Stimulated activated CD4-positive, alpha-beta T cell treated with anti-CD3 and anti-CD28 coated beads, Interleukin-1b, Interleukin-23, amount 100 ng/mL, for 1 hour (primary cell): Measurements from ENCODE around the gene FANCC.
A peak's percentile ranks its signal among the peaks of the same experiment; 100 is the strongest.

Experiments
- DNase-seq, 2 donors: peaks; one replicate each; pipeline ENCODE4 v3.0.0-alpha.2; 2020; ENCODE audit warnings: low read depth in 2 of 2

FANCC gene

DNA sequence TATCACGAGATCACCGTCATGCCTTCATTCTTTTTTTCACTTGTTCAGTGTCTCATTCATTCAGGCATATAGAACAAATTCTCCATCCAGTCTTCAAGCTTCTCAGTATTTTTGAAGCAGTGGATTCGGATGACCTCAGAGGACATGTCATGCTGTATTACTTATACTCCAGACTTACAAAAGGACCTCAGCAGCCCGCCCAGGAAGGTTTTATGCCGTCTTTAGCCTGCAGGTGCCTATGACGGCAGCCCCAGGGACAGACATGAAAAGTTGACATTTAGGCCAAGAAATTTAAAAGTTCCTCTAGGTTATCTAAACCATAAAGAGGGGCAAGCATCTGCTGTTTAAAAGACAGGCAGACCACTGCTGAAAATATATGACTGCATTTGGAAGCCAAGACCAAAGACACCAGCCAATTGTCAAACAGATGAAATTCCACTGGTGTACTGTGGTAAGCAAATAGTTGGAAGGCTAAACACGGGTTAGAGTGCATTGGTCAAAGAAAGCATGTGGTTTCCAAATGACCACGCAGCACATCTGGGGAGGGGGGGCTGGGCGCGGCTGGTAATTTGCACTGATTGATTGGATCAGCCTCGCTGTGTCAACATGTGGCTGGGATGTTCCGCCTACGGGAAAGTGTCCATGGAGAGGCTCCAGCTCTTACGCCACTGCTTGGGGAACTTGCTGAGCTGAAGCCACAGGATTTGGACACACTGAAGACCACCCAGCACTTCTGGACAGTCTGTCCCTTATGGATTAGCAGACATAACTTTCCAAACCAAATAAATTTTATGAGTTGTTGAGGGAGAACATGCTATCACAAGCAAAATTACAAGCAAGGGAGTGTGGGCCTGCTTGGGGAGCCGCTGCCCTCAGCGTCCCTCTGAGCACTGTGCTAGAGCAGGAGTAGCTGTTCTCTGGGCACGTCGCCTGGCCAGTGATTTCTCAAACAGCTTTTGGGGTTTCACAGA lies 173.6 kb downstream of the FANCC start:
- DNase-seq: no peak

DNA sequence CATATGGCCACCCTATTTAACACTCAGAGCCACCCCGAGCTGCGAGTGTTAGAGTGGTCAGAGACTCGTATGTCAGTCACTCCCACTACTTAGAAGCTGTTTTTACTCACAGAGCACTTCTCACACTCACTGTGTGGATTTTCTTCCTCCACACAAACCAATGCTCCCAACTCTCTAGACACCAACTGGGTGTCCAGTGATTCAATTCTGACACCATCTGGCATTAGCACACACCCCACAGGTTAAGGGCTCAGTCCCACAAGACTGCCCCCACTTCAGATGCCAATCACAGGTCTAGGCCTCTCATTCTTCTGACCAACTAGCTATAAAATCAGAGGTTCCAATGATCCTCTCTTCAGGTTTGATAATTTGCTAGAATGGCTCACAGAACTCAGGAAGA lies 174.8 kb downstream of the FANCC start:
- DNase-seq: no peak

DNA sequence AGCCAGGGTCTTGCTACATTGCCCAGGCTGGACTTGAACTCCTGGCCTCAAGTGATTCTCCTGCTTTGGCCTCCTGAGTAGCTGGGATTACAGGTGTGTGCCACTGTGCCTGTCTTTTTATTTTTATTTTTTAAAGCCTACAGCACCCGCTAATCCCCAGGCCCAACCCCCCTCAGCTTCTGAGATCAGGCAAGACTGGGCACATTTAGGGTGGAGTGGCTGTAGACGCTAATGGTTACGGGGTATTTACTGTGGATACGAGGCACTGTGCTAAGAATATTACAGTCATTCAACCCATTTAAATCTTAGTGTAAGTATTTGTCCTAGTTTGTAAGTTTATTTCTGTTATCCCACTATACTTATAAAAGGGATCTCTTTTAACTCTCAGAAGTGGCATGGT lies 175.2 kb downstream of the FANCC start:
- no peak for DNase-seq

DNA sequence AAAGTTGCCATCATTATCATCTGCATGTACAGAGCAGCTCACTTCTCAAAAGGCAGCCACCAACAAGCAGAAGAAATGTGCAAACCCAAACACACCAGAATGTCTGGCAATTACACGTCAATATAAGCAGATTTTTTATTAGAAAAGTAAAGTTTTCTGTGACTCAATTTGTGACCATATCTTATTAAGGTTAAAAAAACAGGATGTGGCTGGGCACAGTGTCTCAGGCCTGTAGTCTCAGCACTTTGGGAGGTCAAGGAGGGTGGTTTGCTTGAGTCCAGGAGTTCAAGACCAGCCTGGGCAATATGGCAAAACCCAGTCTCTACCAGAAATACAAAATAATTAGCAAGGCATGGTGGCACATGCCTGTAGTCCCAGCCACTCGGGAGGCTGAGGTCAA lies 176.7 kb downstream of the FANCC start:
- no peak for DNase-seq

GRCh38 chr9:95139126-95139525 lies 178.4 kb downstream of the FANCC start:
- DNase-seq: no peak

DNA sequence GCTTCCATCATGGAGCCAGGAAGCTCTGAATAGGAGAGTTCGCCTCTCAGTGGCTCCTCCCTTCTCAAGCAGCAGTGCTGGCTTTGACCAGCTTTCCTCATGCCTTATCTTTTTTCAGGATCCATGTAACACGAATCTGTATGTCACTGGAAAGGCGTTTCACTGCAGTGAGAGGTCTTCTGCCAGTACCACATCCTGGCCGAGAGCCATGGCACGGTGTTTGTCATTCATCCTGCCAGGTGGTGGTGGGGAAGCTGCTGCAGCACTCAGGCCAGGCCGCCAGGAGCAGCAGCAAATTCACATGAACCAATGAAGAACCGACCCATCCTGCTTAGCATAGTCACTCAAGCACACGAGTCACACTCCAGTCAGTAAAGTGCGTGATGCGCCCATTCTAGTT lies 179.0 kb downstream of the FANCC start:
- DNase-seq: no peak

GRCh38 chr9:95137587-95138145 lies 179.8 kb downstream of the FANCC start:
- DNase-seq: no peak

GRCh38 chr9:95135756-95136155 lies 181.8 kb downstream of the FANCC start:
- DNase-seq: no peak

DNA sequence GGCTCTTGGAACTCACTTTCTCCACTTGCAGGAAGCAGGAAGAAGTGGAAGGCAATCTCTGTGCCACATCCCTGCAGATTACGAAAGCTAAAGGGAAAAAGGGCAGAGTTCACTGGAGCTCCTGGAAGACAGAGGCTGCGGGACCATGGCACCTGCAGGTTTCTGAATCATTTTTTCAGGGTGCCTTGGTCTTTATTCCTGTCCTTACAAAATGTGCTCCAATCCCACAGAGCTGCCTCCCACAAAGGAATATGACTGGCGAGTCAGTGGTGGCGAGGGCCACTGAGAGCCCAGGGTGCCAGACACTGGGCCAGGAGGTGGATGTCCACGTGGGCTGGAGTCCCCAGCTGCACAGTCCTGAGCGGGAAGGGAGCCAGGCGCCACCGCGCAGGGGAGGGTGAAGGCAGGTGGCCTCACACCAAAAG lies 183.0 kb downstream of the FANCC start:
- no peak for DNase-seq

DNA sequence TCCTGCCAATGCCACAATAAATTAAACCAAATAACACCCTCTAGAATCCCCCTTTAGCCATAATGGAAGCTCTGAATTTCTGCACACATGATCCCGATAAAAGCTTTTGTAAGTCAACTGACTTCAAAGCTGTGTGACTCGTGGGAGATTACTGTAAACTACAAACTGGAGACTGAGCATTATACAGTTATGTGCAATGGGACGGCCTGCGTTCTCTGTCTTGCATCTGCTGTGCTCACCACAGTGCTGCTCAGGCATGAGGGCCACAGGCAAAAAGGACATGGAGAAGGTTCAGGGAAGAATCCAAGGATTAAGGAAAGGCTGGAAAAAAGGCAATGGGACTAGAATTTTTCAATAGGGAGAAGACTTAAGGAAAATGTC lies 184.2 kb downstream of the FANCC start:
- DNase-seq: no peak

- DNase-seq: no peak
These were observed 184.9 kb downstream of the FANCC start for GRCh38 chr9:95132366-95133324.

DNA sequence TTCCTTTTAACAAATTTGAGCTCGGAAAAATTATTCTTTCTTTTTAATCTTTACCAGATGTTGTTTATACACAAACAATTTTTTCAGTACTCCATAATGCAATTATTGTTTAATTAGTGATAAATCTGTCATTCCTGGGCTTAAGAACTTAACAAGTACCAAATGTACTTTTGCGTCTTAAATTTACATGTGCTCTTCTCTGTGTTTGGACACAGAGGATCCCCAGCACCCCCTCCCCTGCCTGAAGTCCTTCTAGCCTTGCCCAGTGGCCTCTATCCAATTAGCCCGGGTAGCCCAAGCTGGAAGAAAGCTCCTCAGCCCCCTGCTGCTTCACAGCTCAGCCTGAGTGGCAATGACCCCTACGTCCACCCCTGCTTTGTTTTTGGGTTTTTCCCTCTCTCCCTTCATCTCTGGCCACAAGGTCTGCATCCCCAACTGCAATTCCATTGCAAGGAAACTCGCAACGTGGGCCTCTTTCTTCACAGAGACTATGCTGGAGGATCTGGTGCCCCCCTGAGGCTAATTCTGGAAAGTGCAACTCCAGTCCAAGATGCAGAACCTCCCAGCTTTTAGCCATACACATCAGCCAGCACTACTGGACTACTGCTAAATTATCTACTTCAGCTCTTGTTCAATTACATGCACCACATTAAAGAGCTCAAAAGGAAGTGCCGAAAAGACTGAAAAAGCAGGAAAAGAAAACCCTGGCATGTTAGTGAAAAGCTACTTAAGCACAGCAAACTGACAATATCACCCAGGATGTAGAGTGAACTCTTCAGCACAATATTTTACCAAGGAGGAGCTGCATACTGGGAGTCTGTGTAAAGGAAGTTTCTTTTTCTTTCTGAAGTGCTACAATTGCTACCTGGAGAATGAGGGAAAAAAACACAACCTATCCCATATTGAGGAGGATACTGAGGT lies 186.2 kb downstream of the FANCC start:
- DNase-seq: peak in 1 of 2 donors; percentile 24

GRCh38 chr9:95130484-95130883 lies 187.0 kb downstream of the FANCC start:
- no peak for DNase-seq

- no peak for DNase-seq
These were observed 187.8 kb downstream of the FANCC start for GRCh38 chr9:95129476-95130291.

DNA sequence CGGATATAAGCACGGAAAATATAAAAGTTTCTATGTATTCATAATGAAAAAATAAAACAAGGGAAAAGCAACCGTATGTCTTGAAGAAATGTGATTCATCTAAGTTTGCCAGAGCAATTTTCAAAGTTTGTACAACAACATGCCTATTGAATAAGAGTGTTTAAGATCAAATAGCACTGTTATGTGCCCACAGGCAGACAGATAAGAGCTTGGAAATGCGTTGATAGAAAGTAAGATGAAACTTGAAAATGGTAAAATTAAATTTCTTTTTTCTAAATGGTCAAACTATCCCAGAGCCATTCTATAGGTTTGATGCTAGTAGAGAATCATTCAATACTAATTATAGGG lies 189.4 kb downstream of the FANCC start:
- DNase-seq: no peak

GRCh38 chr9:95127249-95128176 lies 190.0 kb downstream of the FANCC start:
- DNase-seq: peak; percentile 34 to 45

- DNase-seq: no peak
These were observed 190.8 kb downstream of the FANCC start for GRCh38 chr9:95126739-95127138.

- DNase-seq: no peak
These were observed 191.9 kb downstream of the FANCC start for GRCh38 chr9:95125652-95126051.
